ENCODE measurements around the gene IGHMBP2.

IGHMBP2 gene

GRCh38 chr11:68932358-68932757 is 28.7 kb downstream of the IGHMBP2 start:
- no peak for TF ChIP-seq CTCF (IDR thresholded peaks at IDR 0.05; ENCODE audit: insufficient read depth, low read length, missing control alignments)
- no peak for DNase-seq (ENCODE audit: low read depth, low spot score)
- ChIA-PET CTCF (no interaction called here), POLR2A (no interaction called here)
- H3K4me3 ChIP-seq (ENCODE audit: low read depth, low read length): no peak overlapping the region

- CTCF ChIA-PET: no interaction called here
- no peak for TF ChIP-seq CTCF (IDR thresholded peaks at IDR 0.05; ENCODE audit: insufficient read depth, low read length, missing control alignments)
- no peak overlapping the region for H3K4me3 ChIP-seq (ENCODE audit: low read depth, low read length)
- POLR2A ChIA-PET: no interaction called here
- no peak for DNase-seq (ENCODE audit: low read depth, low spot score)
Measured at GRCh38 chr11:68932933-68933577, 29.4 kb downstream of the IGHMBP2 start.

- ChIA-PET CTCF (no interaction called here), POLR2A (no interaction called here)
- DNase-seq (ENCODE audit: low read depth, low spot score): no peak
- no peak for TF ChIP-seq CTCF (IDR thresholded peaks at IDR 0.05; ENCODE audit: insufficient read depth, low read length, missing control alignments)
- H3K4me3 ChIP-seq (ENCODE audit: low read depth, low read length): no peak overlapping the region
Measured at GRCh38 chr11:68933605-68934320, 30.1 kb downstream of the IGHMBP2 start.

GRCh38 chr11:68934321-68934645 is 30.6 kb downstream of the IGHMBP2 start:
- H3K4me3 ChIP-seq (ENCODE audit: low read depth, low read length): no peak overlapping the region
- no peak for TF ChIP-seq CTCF (IDR thresholded peaks at IDR 0.05; ENCODE audit: insufficient read depth, low read length, missing control alignments)
- POLR2A ChIA-PET: no interaction called here
- CTCF ChIA-PET: no interaction called here
- DNase-seq (ENCODE audit: low read depth, low spot score): no peak

- ChIA-PET POLR2A (no interaction called here), CTCF (no interaction called here)
- no peak for TF ChIP-seq CTCF (IDR thresholded peaks at IDR 0.05; ENCODE audit: insufficient read depth, low read length, missing control alignments)
- no peak for DNase-seq (ENCODE audit: low read depth, low spot score)
- no peak overlapping the region for H3K4me3 ChIP-seq (ENCODE audit: low read depth, low read length)
Measured at GRCh38 chr11:68934666-68935065, 31.0 kb downstream of the IGHMBP2 start.

GRCh38 chr11:68935066-68935465 is 31.4 kb downstream of the IGHMBP2 start:
- DNase-seq (ENCODE audit: low read depth, low spot score): no peak
- no peak for TF ChIP-seq CTCF (IDR thresholded peaks at IDR 0.05; ENCODE audit: insufficient read depth, low read length, missing control alignments)
- POLR2A ChIA-PET: interaction anchor here (0.6 kb wide), 1 partner anchor 1273 kb away, joined by 3 read pairs; no protein-coding TSS in a partner anchor
- CTCF ChIA-PET: no interaction called here
- H3K4me3 ChIP-seq (ENCODE audit: low read depth, low read length): no peak overlapping the region

All from AG04449 (cell line).